ENCODE measurements around the gene TSFM.

DNA sequence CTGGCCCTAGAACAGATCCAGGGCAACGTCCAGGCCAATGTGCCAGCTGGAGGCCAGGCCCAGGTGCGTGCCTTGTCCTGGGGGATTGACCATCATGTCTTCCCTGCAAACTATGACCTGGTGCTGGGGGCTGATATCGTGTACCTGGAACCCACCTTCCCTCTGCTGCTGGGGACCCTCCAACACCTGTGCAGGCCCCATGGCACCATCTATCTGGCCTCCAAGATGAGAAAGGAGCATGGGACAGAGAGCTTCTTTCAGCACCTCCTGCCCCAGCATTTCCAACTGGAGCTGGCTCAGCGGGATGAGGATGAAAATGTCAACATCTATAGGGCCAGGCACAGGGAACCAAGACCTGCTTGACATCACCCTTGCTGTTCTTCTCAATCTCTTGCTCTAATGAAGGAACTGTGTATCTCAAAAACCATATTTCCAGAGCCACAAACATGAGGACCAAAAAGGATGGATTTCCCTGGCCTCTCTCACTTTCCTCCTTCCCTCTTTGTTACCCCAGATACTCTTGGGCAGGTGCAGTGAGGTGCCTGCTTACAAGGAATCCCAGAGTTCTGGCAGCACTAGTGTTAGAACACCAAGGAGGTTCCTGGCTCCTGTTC is 2.2 kb upstream of the TSFM start:
- no peak for TF ChIP-seq EP300 (IDR thresholded peaks at IDR 0.05)
- no peak for TF ChIP-seq POLR2AphosphoS5 (IDR thresholded peaks at IDR 0.05)

Data from suprapubic skin (tissue), 4 donors.